Measurements from ENCODE around the gene FRMD4B. TPM values are rescaled to one million over a fixed set of nuclear protein-coding genes. Genes with fewer than 3 reads are reported as not detected.

FRMD4B gene
- total RNA-seq, 4 donors from 2014 or later: 39.5 to 71.0 (median 56.0) TPM

GRCh38 chr3:69130689-69131088 lies 255.2 kb downstream of the FRMD4B start:
- no peak for TF ChIP-seq CTCF (IDR thresholded peaks at IDR 0.05)
- DNase-seq (ENCODE audit: low spot score): no peak

GRCh38 chr3:69129531-69129930 lies 256.4 kb downstream of the FRMD4B start:
- DNase-seq (ENCODE audit: low spot score) (no peak), ATAC-seq (ENCODE audit: low FRiP score) (no peak)
- TF ChIP-seq CTCF (IDR thresholded peaks at IDR 0.05): no peak

More at GRCh38 chr3:69130689-69131088, 255.2 kb downstream of the FRMD4B start:
- no peak for ATAC-seq (ENCODE audit: low FRiP score)

- no peak for ATAC-seq (ENCODE audit: low FRiP score)
- TF ChIP-seq CTCF (IDR thresholded peaks at IDR 0.05): no peak
- DNase-seq (ENCODE audit: low spot score): no peak
Observed at GRCh38 chr3:69128509-69128908, 257.4 kb downstream of the FRMD4B start.

GRCh38 chr3:69126999-69127398 lies 258.9 kb downstream of the FRMD4B start:
- ATAC-seq (ENCODE audit: low FRiP score): no peak
- no peak for TF ChIP-seq CTCF (IDR thresholded peaks at IDR 0.05)

GRCh38 chr3:69126216-69126615 lies 259.7 kb downstream of the FRMD4B start:
- no peak for ATAC-seq (ENCODE audit: low FRiP score)

More at GRCh38 chr3:69126999-69127398, 258.9 kb downstream of the FRMD4B start:
- no peak for DNase-seq (ENCODE audit: low spot score)

GRCh38 chr3:69122403-69122802 lies 263.5 kb downstream of the FRMD4B start, which contains the start of gene LMOD3:
TSS of gene LMOD3 (minus strand) at chr3:69122595. CDS start at chr3:69122386, 209 bp downstream.
- no peak for TF ChIP-seq CTCF (IDR thresholded peaks at IDR 0.05)
- no peak for DNase-seq (ENCODE audit: low spot score)
- no peak for ATAC-seq (ENCODE audit: low FRiP score)

More at GRCh38 chr3:69126216-69126615, 259.7 kb downstream of the FRMD4B start:
- no peak for DNase-seq (ENCODE audit: low spot score)
- no peak for TF ChIP-seq CTCF (IDR thresholded peaks at IDR 0.05)

GRCh38 chr3:69121950-69122349 lies 263.9 kb downstream of the FRMD4B start:
- DNase-seq (ENCODE audit: low spot score) (no peak), ATAC-seq (ENCODE audit: low FRiP score) (no peak)
- TF ChIP-seq CTCF (IDR thresholded peaks at IDR 0.05): no peak

All from omental fat pad (tissue), 4 donors.